HUES6 (cell line): Measurements from ENCODE around the gene SMCHD1.

Experiments used
- H3K27ac ChIP-seq: 2 replicates; pipeline ENCODE4 v1.7.0; 2013; ENCODE audit warnings: low read depth, mild to moderate bottlenecking, low read length, inconsistent platforms
- H3K27me3 ChIP-seq: 2 replicates; pipeline ENCODE4 v1.6.1; 2013; ENCODE audit warnings: low read length; ENCODE audit not compliant: control insufficient read depth, insufficient read depth
- H3K36me3 ChIP-seq: 2 replicates; pipeline ENCODE4 v1.6.1; 2013; ENCODE audit warnings: low read length; ENCODE audit not compliant: control insufficient read depth, insufficient read depth
- H3K4me1 ChIP-seq: 2 replicates; pipeline ENCODE4 v1.6.1; 2013; ENCODE audit warnings: low read length; ENCODE audit not compliant: control insufficient read depth, insufficient read depth
- H3K4me3 ChIP-seq: 2 replicates; pipeline ENCODE4 v1.5.1; 2013; ENCODE audit warnings: low read depth, low read length
- H3K9ac ChIP-seq: one replicate; pipeline ENCODE4 v1.6.1; 2013; ENCODE audit warnings: mild to moderate bottlenecking, low read length
- H3K9me3 ChIP-seq: 2 replicates; pipeline ENCODE4 v1.6.1; 2013; ENCODE audit warnings: low read depth, low read length; ENCODE audit not compliant: control insufficient read depth, insufficient read depth

Gene SMCHD1

DNA sequence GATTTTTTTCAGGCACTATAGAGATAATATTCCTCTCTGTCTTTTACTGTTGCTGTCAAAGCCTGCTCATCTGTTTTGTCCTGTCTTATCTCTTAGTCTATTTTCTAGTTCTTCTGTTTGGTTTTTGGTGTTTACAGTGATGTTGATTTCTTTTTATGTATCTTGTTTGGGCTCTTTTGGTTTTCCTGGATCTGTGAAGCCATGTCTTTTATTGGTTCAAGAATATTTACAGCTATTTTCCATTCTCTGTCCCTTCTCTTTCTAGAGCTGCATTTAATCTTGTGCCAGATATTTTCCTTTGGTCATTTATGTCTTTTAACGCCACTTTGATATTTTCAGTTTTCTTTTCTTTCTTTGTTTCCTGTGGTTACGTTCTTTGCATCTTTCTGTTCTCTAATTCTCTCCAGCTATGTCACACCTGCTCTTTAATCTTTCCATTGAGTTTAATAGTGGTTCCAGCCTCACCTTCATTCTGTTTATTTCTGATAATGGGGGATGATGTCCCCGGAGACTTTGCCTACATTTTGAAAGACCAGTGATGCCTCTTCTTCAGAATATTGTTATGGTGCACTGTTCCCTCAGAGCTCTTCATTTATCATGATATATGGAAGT lies 32.0 kb downstream of the SMCHD1 start:
- Histone ChIP-seq H3K4me1 (no peaks in the 10 kb centered on the region), H3K4me3 (no peak overlapping the region), H3K36me3 (peaks cover 69% of the 10 kb centered on the region), H3K27me3 (no peaks in the 10 kb centered on the region), H3K9ac (no peak overlapping the region), H3K9me3 (peaks cover 5% of the 10 kb centered on the region; the same call in 1 of the 2 replicates), H3K27ac (no peak overlapping the region)

DNA sequence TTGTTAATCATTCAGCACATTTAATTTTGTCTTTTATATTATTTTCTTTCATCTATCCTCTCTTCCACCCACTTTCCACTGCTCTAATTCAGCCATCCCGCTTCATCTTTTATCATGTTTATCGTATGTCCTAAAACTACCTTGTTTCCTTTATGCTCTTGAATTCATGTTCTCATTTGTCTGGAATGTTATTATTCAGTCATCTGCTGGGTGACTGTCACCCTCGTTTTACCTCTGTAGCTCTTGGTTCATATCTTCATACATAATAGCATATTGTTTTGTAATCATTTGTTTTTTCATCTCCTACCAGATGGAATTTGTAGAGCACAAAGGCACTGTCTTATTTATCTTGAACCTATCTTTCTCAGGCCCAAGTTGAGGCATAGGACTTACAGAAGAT lies 37.0 kb downstream of the SMCHD1 start:
- Histone ChIP-seq H3K9ac (no peak overlapping the region), H3K27ac (no peak overlapping the region), H3K4me3 (no peak overlapping the region), H3K27me3 (no peaks in the 10 kb centered on the region), H3K36me3 (peaks cover 74% of the 10 kb centered on the region), H3K9me3 (no peaks in the 10 kb centered on the region), H3K4me1 (no peaks in the 10 kb centered on the region)

DNA sequence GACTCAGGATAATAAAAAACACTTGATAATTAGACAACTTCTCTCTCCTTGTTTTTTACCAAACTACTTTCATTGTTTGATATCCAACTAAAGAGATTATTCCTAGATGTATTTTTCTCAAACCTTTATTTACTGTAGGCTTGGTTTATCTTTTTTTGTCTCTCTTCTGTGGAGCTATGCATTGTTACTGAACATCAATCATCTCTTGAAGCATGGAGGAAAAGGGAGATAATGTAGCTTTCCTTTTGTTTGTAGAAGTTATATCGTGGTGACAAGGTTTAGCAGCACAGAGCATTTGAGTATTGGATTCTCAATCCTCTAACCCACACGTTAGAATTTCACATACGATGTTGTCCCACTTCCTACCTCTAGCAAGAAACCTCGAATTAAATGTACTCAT lies 41.7 kb downstream of the SMCHD1 start:
- H3K27me3 ChIP-seq, result no peaks in the 10 kb centered on the region
- H3K9me3 ChIP-seq, result no peaks in the 10 kb centered on the region
- H3K27ac ChIP-seq, result no peak overlapping the region
- H3K4me1 ChIP-seq, result no peaks in the 10 kb centered on the region
- no peak overlapping the region for H3K4me3 ChIP-seq
- H3K36me3 ChIP-seq, result peaks cover 83% of the 10 kb centered on the region
- H3K9ac ChIP-seq, result no peak overlapping the region

DNA sequence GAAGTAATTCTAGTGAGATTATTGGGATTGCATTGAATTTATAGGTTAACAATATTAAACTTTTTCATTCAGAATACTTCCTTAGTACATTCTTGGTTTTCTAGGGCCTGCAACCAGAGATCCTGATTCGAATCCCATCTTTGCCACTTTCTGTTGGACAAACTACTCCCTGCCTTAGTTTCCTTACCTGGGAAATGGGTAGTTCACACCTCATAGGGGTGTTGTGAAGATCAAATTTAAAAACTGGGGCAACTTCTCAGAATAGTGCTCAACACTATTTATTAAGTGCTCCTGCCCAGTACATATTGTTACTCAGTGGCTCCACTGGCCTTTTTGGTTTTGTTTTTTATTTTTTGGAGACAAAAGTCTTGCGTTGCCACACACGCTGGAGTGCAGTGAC lies 43.5 kb downstream of the SMCHD1 start:
- H3K9me3 ChIP-seq, result no peaks in the 10 kb centered on the region
- H3K4me3 ChIP-seq, result no peak overlapping the region
- no peak overlapping the region for H3K9ac ChIP-seq
- no peaks in the 10 kb centered on the region for H3K27me3 ChIP-seq
- peaks cover 85% of the 10 kb centered on the region for H3K36me3 ChIP-seq
- no peaks in the 10 kb centered on the region for H3K4me1 ChIP-seq
- no peak overlapping the region for H3K27ac ChIP-seq

DNA sequence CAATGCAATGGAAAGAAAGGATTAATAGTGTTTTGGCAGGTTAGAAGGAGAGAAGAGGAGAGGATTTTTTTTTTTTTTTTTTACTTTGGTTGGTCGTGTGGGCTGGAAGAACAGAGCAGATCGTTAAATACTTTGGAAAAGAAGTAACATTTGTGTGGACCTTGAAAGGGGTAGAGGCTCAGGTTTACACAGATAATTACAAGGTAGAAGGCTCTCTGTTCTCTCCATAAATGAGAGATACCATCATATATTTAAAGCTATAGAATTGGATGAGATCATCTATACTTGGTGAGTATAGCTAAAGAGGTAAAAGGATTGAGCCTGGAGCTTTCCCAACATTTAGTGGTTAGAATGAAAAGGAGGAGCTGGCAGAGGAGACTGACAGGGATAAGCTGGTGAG lies 49.0 kb downstream of the SMCHD1 start:
- H3K4me1 ChIP-seq, result no peaks in the 10 kb centered on the region
- no peak overlapping the region for H3K9ac ChIP-seq
- no peak overlapping the region for H3K4me3 ChIP-seq
- H3K36me3 ChIP-seq, result peaks cover 86% of the 10 kb centered on the region
- H3K27ac ChIP-seq, result no peak overlapping the region
- no peaks in the 10 kb centered on the region for H3K27me3 ChIP-seq
- no peaks in the 10 kb centered on the region for H3K9me3 ChIP-seq

DNA sequence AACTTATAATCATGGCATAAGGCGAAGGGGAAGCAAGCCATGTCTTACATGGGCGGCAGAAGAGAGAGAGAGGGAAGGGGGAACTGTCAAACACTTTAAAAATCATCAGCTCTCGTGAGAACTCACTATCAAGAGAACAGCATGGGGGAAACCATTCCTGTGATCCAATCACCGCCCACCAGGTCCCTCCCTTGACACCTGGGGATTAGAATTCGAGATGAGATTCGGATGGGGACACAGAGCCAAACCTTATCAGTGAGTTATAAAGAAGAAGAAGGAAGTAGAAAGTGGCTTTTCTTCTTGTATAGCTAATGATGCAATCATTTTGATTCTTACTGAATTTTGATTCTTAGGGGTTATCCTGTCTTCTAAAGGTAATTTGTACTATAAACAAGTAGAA lies 51.4 kb downstream of the SMCHD1 start:
- no peaks in the 10 kb centered on the region for H3K4me1 ChIP-seq
- no peaks in the 10 kb centered on the region for H3K27me3 ChIP-seq
- H3K27ac ChIP-seq, result no peak overlapping the region
- H3K9ac ChIP-seq, result no peak overlapping the region
- H3K36me3 ChIP-seq, result peaks cover 84% of the 10 kb centered on the region
- no peaks in the 10 kb centered on the region for H3K9me3 ChIP-seq
- no peak overlapping the region for H3K4me3 ChIP-seq

DNA sequence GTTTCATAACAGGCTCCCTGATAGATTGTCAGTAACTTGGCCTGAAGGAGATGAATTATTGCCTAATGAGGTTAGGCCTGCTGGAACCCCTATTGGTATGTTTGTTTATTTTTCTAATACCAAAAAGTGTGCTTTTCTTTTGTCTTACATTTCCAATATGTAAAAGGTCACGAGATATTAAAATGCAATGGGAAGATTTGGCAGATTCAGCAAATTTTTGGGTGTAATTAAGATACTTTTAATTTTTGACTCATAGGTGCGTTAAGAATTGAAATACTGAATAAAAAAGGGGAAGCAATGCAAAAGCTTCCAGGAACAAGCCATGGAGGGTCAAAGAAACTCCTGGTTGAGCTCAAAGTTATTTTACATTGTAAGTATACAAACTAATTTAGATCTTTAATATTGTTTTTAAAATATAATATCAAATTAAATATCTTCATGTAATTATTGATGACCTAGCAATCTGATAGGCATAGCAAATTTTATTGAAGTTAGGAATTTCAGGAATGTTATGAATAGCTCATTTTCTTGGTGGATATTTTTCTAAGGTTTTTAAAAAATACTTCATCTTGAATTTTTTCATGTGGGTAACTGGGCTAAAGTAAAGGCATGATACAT lies 52.1 kb downstream of the SMCHD1 start:
- peaks cover 85% of the 10 kb centered on the region for H3K36me3 ChIP-seq
- H3K27ac ChIP-seq, result no peak overlapping the region

DNA sequence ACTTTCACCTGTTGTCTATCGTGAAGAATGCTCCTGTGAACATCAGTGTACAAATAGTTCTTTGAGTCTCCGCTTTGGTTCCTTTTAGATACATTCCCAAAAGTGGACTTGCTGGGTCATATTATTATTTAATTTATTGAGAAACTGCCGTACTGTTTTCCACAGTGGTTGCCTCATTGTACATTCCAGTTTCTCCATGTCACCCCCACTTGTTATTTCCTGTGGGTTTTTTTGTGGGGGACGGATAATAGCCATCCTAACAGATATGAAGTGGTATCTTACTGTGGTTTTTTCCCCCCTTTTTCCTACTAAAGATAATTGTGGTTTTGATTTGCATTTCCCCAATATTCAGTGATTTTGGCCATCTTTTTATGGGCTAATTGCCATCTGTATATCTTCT lies 53.8 kb downstream of the SMCHD1 start:
- H3K9ac ChIP-seq, result no peak overlapping the region
- H3K9me3 ChIP-seq, result no peaks in the 10 kb centered on the region
- no peak overlapping the region for H3K27ac ChIP-seq
- no peak overlapping the region for H3K4me3 ChIP-seq
- H3K36me3 ChIP-seq, result peaks cover 81% of the 10 kb centered on the region
- H3K4me1 ChIP-seq, result no peaks in the 10 kb centered on the region; the same call in 1 of the 2 replicates
- no peaks in the 10 kb centered on the region for H3K27me3 ChIP-seq

More for the DNA sequence above, 52.1 kb downstream of the SMCHD1 start:
- Histone ChIP-seq H3K4me1 (no peaks in the 10 kb centered on the region), H3K9me3 (no peaks in the 10 kb centered on the region), H3K4me3 (no peak overlapping the region), H3K27me3 (no peaks in the 10 kb centered on the region), H3K9ac (no peak overlapping the region)

DNA sequence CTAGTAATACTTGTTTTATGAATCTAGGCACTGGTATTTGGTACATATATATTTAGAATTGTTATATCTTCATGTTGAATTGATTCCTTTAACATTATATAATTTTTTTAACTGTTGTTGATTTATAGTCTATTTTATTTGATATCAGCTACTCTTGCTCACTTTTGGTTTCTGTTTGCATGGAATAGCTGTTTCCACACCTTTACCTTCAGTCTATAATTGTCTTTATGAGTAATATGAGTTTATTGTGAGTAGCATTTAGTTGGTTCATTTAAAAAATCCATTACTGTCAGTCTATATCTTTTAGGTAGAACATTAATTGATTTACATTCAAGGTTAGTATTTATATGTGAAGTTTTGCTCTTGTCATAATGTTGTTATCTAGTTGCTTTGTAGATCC lies 58.6 kb downstream of the SMCHD1 start:
- no peak overlapping the region for H3K9ac ChIP-seq
- H3K9me3 ChIP-seq, result no peaks in the 10 kb centered on the region
- no peak overlapping the region for H3K27ac ChIP-seq
- H3K4me1 ChIP-seq, result no peaks in the 10 kb centered on the region; the same call in 1 of the 2 replicates
- H3K27me3 ChIP-seq, result no peaks in the 10 kb centered on the region
- peaks cover 81% of the 10 kb centered on the region for H3K36me3 ChIP-seq
- H3K4me3 ChIP-seq, result no peak overlapping the region

DNA sequence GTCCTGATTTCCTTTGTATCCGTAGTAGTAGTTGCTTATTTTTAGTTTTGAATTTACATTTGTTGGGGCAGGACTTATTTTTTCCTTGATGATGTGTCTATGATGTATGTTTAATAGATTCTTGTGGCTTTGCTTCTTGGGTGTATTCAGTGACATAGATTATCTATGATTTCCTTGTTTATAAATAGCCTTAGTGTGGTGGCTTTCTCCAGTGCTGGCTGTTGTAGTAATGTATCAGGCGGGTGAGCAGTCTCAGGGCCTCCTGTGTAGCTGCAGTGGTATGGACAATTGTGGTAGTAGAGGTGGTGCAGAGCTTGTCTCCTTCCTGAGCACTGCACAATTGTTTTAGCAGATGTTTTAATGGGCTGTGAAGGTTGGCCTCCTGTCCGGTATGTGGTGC lies 60.5 kb downstream of the SMCHD1 start:
- Histone ChIP-seq H3K36me3 (peaks cover 80% of the 10 kb centered on the region), H3K27ac (no peak overlapping the region), H3K27me3 (no peaks in the 10 kb centered on the region), H3K4me3 (no peak overlapping the region), H3K9ac (no peak overlapping the region), H3K4me1 (no peaks in the 10 kb centered on the region; the same call in 1 of the 2 replicates), H3K9me3 (no peaks in the 10 kb centered on the region)

DNA sequence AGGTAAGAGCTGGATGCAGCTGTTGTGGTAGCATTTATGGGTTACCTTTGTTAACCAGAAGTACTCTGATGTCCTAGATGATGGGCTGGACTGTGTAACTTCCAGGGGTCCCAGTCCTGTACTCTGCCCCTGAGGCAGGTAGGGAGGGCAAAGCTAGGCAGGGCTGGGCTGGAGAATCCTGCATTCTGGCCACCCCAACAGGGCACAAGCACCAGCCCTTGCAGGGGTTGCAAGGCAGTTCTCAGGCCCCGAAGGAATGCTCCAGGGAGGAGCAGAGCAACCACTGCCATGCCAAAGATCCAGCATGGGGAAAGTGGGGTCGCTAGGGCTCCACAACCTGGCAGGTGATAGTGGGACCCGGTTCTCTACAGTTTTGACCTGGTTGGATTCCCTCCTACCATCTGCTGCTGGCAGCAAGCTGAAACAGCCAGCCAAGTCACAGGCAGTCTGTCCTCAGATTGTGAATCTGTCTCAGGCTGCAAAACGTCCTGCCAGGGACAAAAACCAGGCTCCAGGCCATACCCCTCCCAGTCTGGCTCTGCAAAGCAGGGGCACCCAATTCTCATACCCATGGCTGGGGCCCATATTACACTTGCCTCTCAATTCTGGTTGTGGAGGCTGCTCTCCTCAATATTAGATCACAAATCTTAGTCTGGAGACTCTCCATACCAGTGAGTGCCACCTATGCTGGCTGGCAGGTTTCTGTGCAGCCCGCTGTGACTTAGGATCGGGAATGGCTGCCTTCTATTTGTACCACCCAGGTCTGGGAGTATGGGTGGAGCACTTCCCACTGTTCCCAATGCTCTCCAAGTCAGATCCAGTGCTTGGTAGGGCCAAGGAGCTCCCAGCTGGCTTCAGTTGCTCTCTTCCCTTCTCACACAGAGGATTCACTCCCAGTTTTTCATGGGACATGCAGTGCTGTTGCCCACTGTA lies 61.1 kb downstream of the SMCHD1 start:
- H3K36me3 ChIP-seq, result peaks cover 82% of the 10 kb centered on the region
- H3K27me3 ChIP-seq, result no peaks in the 10 kb centered on the region
- no peak overlapping the region for H3K9ac ChIP-seq
- H3K4me1 ChIP-seq, result no peaks in the 10 kb centered on the region; the same call in 1 of the 2 replicates
- H3K4me3 ChIP-seq, result no peak overlapping the region
- no peaks in the 10 kb centered on the region for H3K9me3 ChIP-seq
- no peak overlapping the region for H3K27ac ChIP-seq
